HCT116 (cell line): Measurements from ENCODE around the gene CLIP2. TPM values are rescaled to one million over a fixed set of nuclear protein-coding genes. Genes with fewer than 3 reads are reported as not detected.

Experiments
- ATAC-seq: fragments of 200-7000 bp; cut with Tn5 transposase; 2 replicates; pipeline ENCODE4 v1.9.1; 2020; ENCODE audit warnings: mild to moderate bottlenecking, moderate library complexity
- BruUV-seq: library from RNA; stranded (reverse); fragments of 400-500 nt; replicated peaks from 2 replicates; lab custom pipeline; 2021; lab: Mats Ljungman, UMichigan
- CTCF ChIA-PET: fragments of 300-600 bp; sonication (Branson Sonifier 250); formaldehyde crosslinking; loops from one replicate; lab custom pipeline; 2021; ENCODE audit warnings: antibody characterized with exemption; lab: Charles Lee
- POLR2A ChIA-PET: fragments of 300-600, 350-600 bp; sonication (Branson Sonifier 250); formaldehyde crosslinking; loops from one replicate; lab custom pipeline; 2021; ENCODE audit warnings: antibody characterized with exemption; lab: Charles Lee
- RAD21 ChIA-PET, 2 experiments: fragments of 300-600 bp; sonication (Branson Sonifier 250); formaldehyde crosslinking; loops; one replicate each; lab custom pipeline; 2023; ENCODE audit warnings: low total read pairs in 2 of 2; ENCODE audit not compliant: uncharacterized antibody in 2 of 2, unreplicated experiment in 2 of 2, low non-redundant PET in 1 of 2; lab: Charles Lee
- DNase-seq: peaks from one replicate; pipeline ENCODE4 v3.0.0-alpha.2; 2010; ENCODE audit warnings: low read depth, low spot score
- H2AFZ ChIP-seq: fragments of 200-600 bp; shearing (Covaris generic), sonication (generic); 2 replicates; pipeline ENCODE4 v1.6.1; 2017; ENCODE audit warnings: low read depth, mixed run types, mixed read lengths, antibody characterized with exemption, low read length; ENCODE audit not compliant: poor library complexity, severe bottlenecking
- H3K27ac ChIP-seq: 2 replicates; pipeline ENCODE4 v1.5.1; 2012; ENCODE audit warnings: low read depth, low read length
- H3K27me3 ChIP-seq: fragments of 200-600 bp; sonication (generic); 2 replicates; pipeline ENCODE4 v1.6.1; 2016; ENCODE audit warnings: mixed run types, low read length, mixed read lengths; ENCODE audit not compliant: insufficient read depth
- H3K36me3 ChIP-seq, 2 experiments: fragments of 200-500 bp in 1 of 2; fragments of 200-600 bp in 1 of 2; sonication (Bioruptor generic) in 1 of 2; sonication (generic) in 1 of 2; 2 replicates each; pipeline versions ENCODE4 v1.5.1 to v1.6.1; 2014 to 2016; ENCODE audit warnings: low read length in 2 of 2, inconsistent platforms in 1 of 2, mixed read lengths in 1 of 2, mixed run types in 1 of 2; ENCODE audit not compliant: insufficient read depth in 2 of 2, control insufficient read depth in 1 of 2
- H3K4me1 ChIP-seq, 2 experiments: fragments of 200-600 bp in 1 of 2; sonication (generic) in 1 of 2; 2 replicates each; pipeline versions ENCODE4 v1.5.1 to v1.6.1; 2012 to 2017; ENCODE audit warnings: low read length in 2 of 2, inconsistent platforms in 1 of 2, mild to moderate bottlenecking in 1 of 2, mixed read lengths in 1 of 2, mixed run types in 1 of 2, moderate library complexity in 1 of 2; ENCODE audit not compliant: insufficient read depth in 2 of 2, control insufficient read depth in 1 of 2
- H3K4me2 ChIP-seq: fragments of 200-600 bp; sonication (generic); 2 replicates; pipeline ENCODE4 v1.6.1; 2017; ENCODE audit warnings: mixed run types, low read length, mixed read lengths
- H3K4me3 ChIP-seq, 2 experiments: fragments of 200-600 bp in 1 of 2; sonication (generic) in 1 of 2; replicated peaks in 1 of 2; 2 replicates each; pipeline ENCODE4 v1.5.1; 2011 to 2016; ENCODE audit warnings: low read length in 2 of 2, control low read depth in 1 of 2, low read depth in 1 of 2, mild to moderate bottlenecking in 1 of 2, mixed read lengths in 1 of 2, mixed run types in 1 of 2
- H3K79me2 ChIP-seq: fragments of 200-600 bp; sonication (generic); 2 replicates; pipeline ENCODE4 v1.6.1; 2017; ENCODE audit warnings: mild to moderate bottlenecking, mixed run types, low read length, moderate library complexity, mixed read lengths; ENCODE audit not compliant: insufficient read depth
- H3K9ac ChIP-seq: fragments of 200-600 bp; sonication (generic); 2 replicates; pipeline ENCODE4 v1.6.1; 2016; ENCODE audit warnings: low read length, mixed read lengths
- H3K9me2 ChIP-seq: fragments of 200-600 bp; sonication (generic), shearing (Covaris generic); 2 replicates; pipeline ENCODE4 v1.6.1; 2017; ENCODE audit warnings: mixed run types, mild to moderate bottlenecking, moderate library complexity; ENCODE audit not compliant: insufficient read depth
- H3K9me3 ChIP-seq, 2 experiments: fragments of 200-500 bp in 1 of 2; fragments of 200-600 bp in 1 of 2; sonication (Bioruptor generic) in 1 of 2; sonication (generic) in 1 of 2; 2 replicates each; pipeline ENCODE4 v1.6.1; 2014 to 2017; ENCODE audit warnings: low read length in 2 of 2, mixed read lengths in 2 of 2, inconsistent platforms in 1 of 2, low read depth in 1 of 2, mild to moderate bottlenecking in 1 of 2, mixed run types in 1 of 2, moderate library complexity in 1 of 2; ENCODE audit not compliant: control insufficient read depth in 1 of 2, insufficient read depth in 1 of 2
- H4K20me1 ChIP-seq: fragments of 200-600 bp; sonication (generic), shearing (Covaris generic); 2 replicates; pipeline ENCODE4 v1.6.1; 2017; ENCODE audit warnings: mixed run types, mild to moderate bottlenecking, moderate library complexity; ENCODE audit not compliant: insufficient read depth
- CBX3 ChIP-seq: IDR thresholded peaks from 2 replicates; pipeline ENCODE4 v1.6.1; 2012; ENCODE audit warnings: low read depth
- CEBPB ChIP-seq: IDR thresholded peaks from 2 replicates; pipeline ENCODE4 v1.6.1; 2012; ENCODE audit warnings: low read depth
- ELF1 ChIP-seq: IDR thresholded peaks from 2 replicates; pipeline ENCODE4 v1.6.1; 2012; ENCODE audit warnings: low read depth, borderline replicate concordance
- EZH2 ChIP-seq: fragments of 200-600 bp; sonication (generic); IDR thresholded peaks from 2 replicates; pipeline ENCODE4 v1.6.1; 2017; ENCODE audit warnings: antibody characterized with exemption, mixed run types
- EZH2phosphoT487 ChIP-seq: fragments of 200-600 bp; IDR thresholded peaks from 2 replicates; pipeline ENCODE4 v1.6.1; 2018; ENCODE audit warnings: antibody characterized with exemption, borderline replicate concordance
- FOSL1 ChIP-seq: IDR thresholded peaks from 2 replicates; pipeline ENCODE4 v1.6.1; 2012; ENCODE audit warnings: low read depth
- JUND ChIP-seq: IDR thresholded peaks from 2 replicates; pipeline ENCODE4 v1.6.1; 2012
- POLR2A ChIP-seq: IDR thresholded peaks from 2 replicates; pipeline ENCODE4 v1.7.0; 2011; ENCODE audit warnings: borderline replicate concordance; ENCODE audit not compliant: insufficient read depth, insufficient read length; ENCODE audit errors: extremely low read depth
- POLR2AphosphoS5 ChIP-seq: IDR thresholded peaks from 2 replicates; pipeline ENCODE4 v1.6.1; 2011; ENCODE audit warnings: mild to moderate bottlenecking, low read depth, low read length, moderate library complexity
- RAD21 ChIP-seq: IDR thresholded peaks from 2 replicates; pipeline ENCODE4 v1.6.1; 2012; ENCODE audit warnings: low read depth, mild to moderate bottlenecking
- SIN3A ChIP-seq: IDR thresholded peaks from 2 replicates; pipeline ENCODE4 v1.6.1; 2012; ENCODE audit warnings: low read depth
- SRF ChIP-seq: IDR thresholded peaks from 2 replicates; pipeline ENCODE4 v1.6.1; 2012; ENCODE audit warnings: low read depth
- YY1 ChIP-seq: IDR thresholded peaks from 2 replicates; pipeline ENCODE4 v1.6.1; 2011; ENCODE audit warnings: low read length, low read depth, moderate library complexity, mild to moderate bottlenecking; ENCODE audit not compliant: insufficient replicate concordance; ENCODE audit errors: extremely low read depth
- ZFX ChIP-seq: fragments of 450-650 bp; IDR thresholded peaks from 2 replicates; pipeline ENCODE4 v1.6.1; 2017
- ZNF274 ChIP-seq: fragments of 200-500 bp; sonication (Bioruptor generic); IDR thresholded peaks from 2 replicates; pipeline ENCODE4 v1.6.1; 2014; ENCODE audit warnings: mild to moderate bottlenecking, low read depth, low read length, inconsistent platforms
- intact Hi-C: fragments of 100-400 bp; cut with micrococcal nuclease; formaldehyde crosslinking; loops from 2 replicates; pipeline ENCODE4 v1.10.0; 2022
- total RNA-seq: library from RNA; stranded (reverse); gene quantifications from one replicate; pipeline ENCODE4 v1.2.1, GENCODE V29; 2021; ENCODE audit not compliant: unreplicated experiment
- TF ChIP-seq, protein P1 (sequence below): IDR thresholded peaks from 2 replicates; pipeline ENCODE4 v1.6.1; 2012
- TF ChIP-seq, protein P2 (sequence below), 3 experiments: fragments of 200-600 bp in 1 of 3; sonication (generic) in 1 of 3; IDR thresholded peaks in 2 of 3; conservative IDR thresholded peaks in 1 of 3; 2 replicates each; pipeline ENCODE4 v1.5.1; 2012 to 2017; ENCODE audit warnings: low read depth in 2 of 3, low read length in 2 of 3, antibody characterized with exemption in 1 of 3, borderline replicate concordance in 1 of 3, control low read depth in 1 of 3, mild to moderate bottlenecking in 1 of 3, mixed read lengths in 1 of 3, mixed run types in 1 of 3, moderate library complexity in 1 of 3; ENCODE audit not compliant: insufficient read depth in 1 of 3
- TF ChIP-seq, protein P3 (sequence below): IDR thresholded peaks from 2 replicates; pipeline ENCODE4 v1.6.1; 2012
- TF ChIP-seq, protein P4 (sequence below): IDR thresholded peaks from 2 replicates; pipeline ENCODE4 v1.6.1; 2012; ENCODE audit warnings: low read depth
- TF ChIP-seq, protein P5 (sequence below): IDR thresholded peaks from 2 replicates; pipeline ENCODE4 v1.6.1; 2011; ENCODE audit warnings: mild to moderate bottlenecking, low read length, moderate library complexity; ENCODE audit not compliant: insufficient replicate concordance; ENCODE audit errors: extremely low read depth

CLIP2 gene
- total RNA-seq, 1 experiment from 2014 or later: 40.1 TPM

DNA sequence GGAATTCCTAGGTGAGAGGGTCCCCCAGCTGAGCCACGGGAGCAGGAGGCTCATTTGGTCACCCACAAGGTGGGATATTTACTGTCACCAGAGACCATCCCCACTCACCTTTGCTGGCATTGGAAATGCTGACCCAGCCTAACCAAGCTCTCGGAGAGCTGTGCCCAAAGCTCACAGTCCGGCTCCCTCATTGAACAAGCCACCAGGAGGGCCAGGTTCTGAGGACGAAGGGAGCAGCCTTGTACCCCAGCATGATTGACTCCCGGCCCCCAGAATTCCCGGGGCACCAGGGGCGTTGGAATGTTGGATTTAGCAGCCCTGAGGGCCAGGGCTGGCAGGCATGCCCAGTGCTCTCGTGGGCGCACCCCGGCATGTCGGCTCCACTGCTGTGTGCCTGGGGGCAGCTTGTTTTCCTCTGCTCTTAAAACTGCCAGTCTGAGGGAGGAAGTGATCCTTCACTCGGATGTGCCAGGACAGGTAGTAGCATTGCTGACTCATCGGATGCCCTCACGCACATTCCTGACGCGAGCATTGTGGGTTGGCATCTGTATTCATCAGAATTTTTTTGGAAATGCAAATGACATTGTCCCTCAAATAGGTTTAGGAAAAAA is 23.3 kb downstream of the CLIP2 start:
- Histone ChIP-seq H3K4me1 (peaks cover 47 to 65% of the 10 kb centered on the region in 2 experiments), H2AFZ (no peak overlapping the region), H3K27me3 (no peaks in the 10 kb centered on the region), H3K4me3 (peak overlapping the region; percentile 40 to 58), H3K9ac (peak overlapping the region; percentile 73), H3K79me2 (peaks cover 25% of the 10 kb centered on the region; the same call in 1 of the 2 replicates), H3K27ac (peak overlapping the region; percentile 90), H3K9me2 (no peaks in the 10 kb centered on the region), H4K20me1 (no peaks in the 10 kb centered on the region), H3K36me3 (no peaks in the 10 kb centered on the region), H3K4me2 (peak overlapping the region; percentile 97), H3K9me3 (no peaks in the 10 kb centered on the region)
- DNase-seq (peak; percentile 60), ATAC-seq (peak; percentile 85)
- ChIA-PET RAD21 (no interaction called here), POLR2A (interaction anchor here (1.1 kb wide), 1 partner anchor 20 kb away, joined by 3 read pairs; no protein-coding TSS in a partner anchor), CTCF (interaction anchor here (1.5 kb wide), 1 partner anchor 37 kb away, joined by 5 read pairs; no protein-coding TSS in a partner anchor)
- intact Hi-C loops: no loop called here
- TSS peak; percentile 97 for BruUV-seq
- TF ChIP-seq, protein P1, sequence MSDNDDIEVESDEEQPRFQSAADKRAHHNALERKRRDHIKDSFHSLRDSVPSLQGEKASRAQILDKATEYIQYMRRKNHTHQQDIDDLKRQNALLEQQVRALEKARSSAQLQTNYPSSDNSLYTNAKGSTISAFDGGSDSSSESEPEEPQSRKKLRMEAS: peak; percentile 54
- TF ChIP-seq EZH2phosphoT487 (no peak), POLR2A (no peak), YY1 (peak; percentile 26), EZH2 (no peak), JUND (peak; percentile 86), RAD21 (no peak), ZFX (no peak), SRF (no peak), FOSL1 (peak; percentile 80), POLR2AphosphoS5 (peak; percentile 56), ZNF274 (no peak), CBX3 (peak; percentile 81; the same call in 1 of the 2 replicates), ELF1 (no peak), CEBPB (no peak), SIN3A (0 out of 2 replicates have a peak, but pooled peaks have one; percentile 35)
- TF ChIP-seq, protein P2, sequence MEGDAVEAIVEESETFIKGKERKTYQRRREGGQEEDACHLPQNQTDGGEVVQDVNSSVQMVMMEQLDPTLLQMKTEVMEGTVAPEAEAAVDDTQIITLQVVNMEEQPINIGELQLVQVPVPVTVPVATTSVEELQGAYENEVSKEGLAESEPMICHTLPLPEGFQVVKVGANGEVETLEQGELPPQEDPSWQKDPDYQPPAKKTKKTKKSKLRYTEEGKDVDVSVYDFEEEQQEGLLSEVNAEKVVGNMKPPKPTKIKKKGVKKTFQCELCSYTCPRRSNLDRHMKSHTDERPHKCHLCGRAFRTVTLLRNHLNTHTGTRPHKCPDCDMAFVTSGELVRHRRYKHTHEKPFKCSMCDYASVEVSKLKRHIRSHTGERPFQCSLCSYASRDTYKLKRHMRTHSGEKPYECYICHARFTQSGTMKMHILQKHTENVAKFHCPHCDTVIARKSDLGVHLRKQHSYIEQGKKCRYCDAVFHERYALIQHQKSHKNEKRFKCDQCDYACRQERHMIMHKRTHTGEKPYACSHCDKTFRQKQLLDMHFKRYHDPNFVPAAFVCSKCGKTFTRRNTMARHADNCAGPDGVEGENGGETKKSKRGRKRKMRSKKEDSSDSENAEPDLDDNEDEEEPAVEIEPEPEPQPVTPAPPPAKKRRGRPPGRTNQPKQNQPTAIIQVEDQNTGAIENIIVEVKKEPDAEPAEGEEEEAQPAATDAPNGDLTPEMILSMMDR (IDR thresholded peaks at IDR 0.05 in 2 of 3, conservative IDR thresholded peaks at IDR 0.05 in 1 of 3; ENCODE audit: borderline replicate concordance in 1 of 3, insufficient read depth in 1 of 3, low read depth in 2 of 3, low read length in 2 of 3): no peak
- TF ChIP-seq, protein P3, sequence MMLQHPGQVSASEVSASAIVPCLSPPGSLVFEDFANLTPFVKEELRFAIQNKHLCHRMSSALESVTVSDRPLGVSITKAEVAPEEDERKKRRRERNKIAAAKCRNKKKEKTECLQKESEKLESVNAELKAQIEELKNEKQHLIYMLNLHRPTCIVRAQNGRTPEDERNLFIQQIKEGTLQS: no peak
- TF ChIP-seq, protein P4, sequence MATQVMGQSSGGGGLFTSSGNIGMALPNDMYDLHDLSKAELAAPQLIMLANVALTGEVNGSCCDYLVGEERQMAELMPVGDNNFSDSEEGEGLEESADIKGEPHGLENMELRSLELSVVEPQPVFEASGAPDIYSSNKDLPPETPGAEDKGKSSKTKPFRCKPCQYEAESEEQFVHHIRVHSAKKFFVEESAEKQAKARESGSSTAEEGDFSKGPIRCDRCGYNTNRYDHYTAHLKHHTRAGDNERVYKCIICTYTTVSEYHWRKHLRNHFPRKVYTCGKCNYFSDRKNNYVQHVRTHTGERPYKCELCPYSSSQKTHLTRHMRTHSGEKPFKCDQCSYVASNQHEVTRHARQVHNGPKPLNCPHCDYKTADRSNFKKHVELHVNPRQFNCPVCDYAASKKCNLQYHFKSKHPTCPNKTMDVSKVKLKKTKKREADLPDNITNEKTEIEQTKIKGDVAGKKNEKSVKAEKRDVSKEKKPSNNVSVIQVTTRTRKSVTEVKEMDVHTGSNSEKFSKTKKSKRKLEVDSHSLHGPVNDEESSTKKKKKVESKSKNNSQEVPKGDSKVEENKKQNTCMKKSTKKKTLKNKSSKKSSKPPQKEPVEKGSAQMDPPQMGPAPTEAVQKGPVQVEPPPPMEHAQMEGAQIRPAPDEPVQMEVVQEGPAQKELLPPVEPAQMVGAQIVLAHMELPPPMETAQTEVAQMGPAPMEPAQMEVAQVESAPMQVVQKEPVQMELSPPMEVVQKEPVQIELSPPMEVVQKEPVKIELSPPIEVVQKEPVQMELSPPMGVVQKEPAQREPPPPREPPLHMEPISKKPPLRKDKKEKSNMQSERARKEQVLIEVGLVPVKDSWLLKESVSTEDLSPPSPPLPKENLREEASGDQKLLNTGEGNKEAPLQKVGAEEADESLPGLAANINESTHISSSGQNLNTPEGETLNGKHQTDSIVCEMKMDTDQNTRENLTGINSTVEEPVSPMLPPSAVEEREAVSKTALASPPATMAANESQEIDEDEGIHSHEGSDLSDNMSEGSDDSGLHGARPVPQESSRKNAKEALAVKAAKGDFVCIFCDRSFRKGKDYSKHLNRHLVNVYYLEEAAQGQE: no peak
- TF ChIP-seq, protein P5, sequence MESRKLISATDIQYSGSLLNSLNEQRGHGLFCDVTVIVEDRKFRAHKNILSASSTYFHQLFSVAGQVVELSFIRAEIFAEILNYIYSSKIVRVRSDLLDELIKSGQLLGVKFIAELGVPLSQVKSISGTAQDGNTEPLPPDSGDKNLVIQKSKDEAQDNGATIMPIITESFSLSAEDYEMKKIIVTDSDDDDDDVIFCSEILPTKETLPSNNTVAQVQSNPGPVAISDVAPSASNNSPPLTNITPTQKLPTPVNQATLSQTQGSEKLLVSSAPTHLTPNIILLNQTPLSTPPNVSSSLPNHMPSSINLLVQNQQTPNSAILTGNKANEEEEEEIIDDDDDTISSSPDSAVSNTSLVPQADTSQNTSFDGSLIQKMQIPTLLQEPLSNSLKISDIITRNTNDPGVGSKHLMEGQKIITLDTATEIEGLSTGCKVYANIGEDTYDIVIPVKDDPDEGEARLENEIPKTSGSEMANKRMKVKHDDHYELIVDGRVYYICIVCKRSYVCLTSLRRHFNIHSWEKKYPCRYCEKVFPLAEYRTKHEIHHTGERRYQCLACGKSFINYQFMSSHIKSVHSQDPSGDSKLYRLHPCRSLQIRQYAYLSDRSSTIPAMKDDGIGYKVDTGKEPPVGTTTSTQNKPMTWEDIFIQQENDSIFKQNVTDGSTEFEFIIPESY: no peak
